ENCODE measurements around the gene DNAJC5G.
A peak's percentile ranks its signal among the peaks of the same experiment; 100 is the strongest.

The DNAJC5G gene

DNA sequence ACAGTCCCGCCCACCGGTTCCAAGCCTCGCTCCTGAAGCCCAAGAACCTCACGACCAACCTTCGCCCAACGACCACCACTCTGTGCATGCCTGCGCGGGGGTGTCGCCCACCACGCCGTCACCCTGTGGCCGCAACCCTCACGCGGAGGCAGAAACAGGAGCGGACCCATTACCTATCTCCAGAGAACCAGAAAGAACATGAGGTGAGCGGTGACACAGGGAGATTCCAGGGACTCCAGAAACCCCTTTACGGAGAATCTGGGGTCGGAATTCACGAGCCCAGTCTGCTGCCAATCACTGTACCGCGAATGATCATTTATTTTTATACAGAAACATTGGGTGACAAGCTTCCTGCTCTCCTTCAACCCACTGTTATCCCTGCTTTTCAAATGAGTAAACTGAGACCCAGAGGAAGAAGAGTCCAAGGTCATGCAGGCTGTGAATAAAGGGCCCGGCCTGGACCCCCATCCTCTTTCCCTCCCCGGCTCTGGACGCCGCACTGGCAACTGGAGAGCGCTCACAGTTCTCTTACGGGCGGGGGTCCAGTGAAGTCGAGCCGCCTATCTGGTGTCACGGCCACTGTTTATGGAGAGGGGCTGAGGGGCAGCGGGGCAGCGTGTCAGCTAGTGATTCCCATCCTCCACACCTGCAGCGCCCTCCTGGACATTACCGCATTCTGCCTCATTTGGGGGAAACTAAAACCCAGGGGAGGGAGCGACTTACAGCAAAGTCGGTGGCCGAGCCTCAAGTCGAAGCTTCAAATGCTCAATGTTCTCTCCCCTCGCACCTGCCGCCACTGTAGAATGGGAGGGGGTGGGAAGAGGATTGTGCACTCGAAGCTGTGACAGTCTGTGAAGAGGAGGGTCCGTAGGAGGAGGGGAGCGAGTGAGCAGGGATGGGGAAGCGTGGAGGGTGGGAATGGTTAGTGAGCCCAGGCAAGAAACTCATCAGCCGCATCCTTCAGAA is 11.7 kb upstream of the DNAJC5G start (continued):
- peak; percentile 73; the same call in 1 of the 2 replicates for TF ChIP-seq PRDM10 (tag by site-specific recombination; IDR thresholded peaks at IDR 0.05)
- TF ChIP-seq SP2 (tag by site-specific recombination; IDR thresholded peaks at IDR 0.05), result peak; percentile 62
- no peak for TF ChIP-seq CTCF (tag by site-specific recombination; IDR thresholded peaks at IDR 0.05)
- no peak for TF ChIP-seq ZBTB17 (tag by site-specific recombination; IDR thresholded peaks at IDR 0.05)
- no peak for TF ChIP-seq MYNN (tag by site-specific recombination; IDR thresholded peaks at IDR 0.05; ENCODE audit: borderline replicate concordance)
- peak; percentile 83 for TF ChIP-seq ZNF223 (tag by site-specific recombination; IDR thresholded peaks at IDR 0.05)
- TF ChIP-seq, protein P1, sequence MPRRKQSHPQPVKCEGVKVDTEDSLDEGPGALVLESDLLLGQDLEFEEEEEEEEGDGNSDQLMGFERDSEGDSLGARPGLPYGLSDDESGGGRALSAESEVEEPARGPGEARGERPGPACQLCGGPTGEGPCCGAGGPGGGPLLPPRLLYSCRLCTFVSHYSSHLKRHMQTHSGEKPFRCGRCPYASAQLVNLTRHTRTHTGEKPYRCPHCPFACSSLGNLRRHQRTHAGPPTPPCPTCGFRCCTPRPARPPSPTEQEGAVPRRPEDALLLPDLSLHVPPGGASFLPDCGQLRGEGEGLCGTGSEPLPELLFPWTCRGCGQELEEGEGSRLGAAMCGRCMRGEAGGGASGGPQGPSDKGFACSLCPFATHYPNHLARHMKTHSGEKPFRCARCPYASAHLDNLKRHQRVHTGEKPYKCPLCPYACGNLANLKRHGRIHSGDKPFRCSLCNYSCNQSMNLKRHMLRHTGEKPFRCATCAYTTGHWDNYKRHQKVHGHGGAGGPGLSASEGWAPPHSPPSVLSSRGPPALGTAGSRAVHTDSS (tag by site-specific recombination; IDR thresholded peaks at IDR 0.05), result 0 out of 2 replicates have a peak, but pooled peaks have one; percentile 16
- peak; percentile 92 for TF ChIP-seq EGR2 (tag by site-specific recombination; IDR thresholded peaks at IDR 0.05; ENCODE audit: low read depth)
- no peak for TF ChIP-seq ZNF37A (tag by site-specific recombination; IDR thresholded peaks at IDR 0.05)
- peak; percentile 96 for TF ChIP-seq ZFHX2 (tag by site-specific recombination; conservative IDR thresholded peaks at IDR 0.05)
- peak; percentile 84 for TF ChIP-seq ZNF398 (tag by site-specific recombination; IDR thresholded peaks at IDR 0.05)
- TF ChIP-seq, protein P2, sequence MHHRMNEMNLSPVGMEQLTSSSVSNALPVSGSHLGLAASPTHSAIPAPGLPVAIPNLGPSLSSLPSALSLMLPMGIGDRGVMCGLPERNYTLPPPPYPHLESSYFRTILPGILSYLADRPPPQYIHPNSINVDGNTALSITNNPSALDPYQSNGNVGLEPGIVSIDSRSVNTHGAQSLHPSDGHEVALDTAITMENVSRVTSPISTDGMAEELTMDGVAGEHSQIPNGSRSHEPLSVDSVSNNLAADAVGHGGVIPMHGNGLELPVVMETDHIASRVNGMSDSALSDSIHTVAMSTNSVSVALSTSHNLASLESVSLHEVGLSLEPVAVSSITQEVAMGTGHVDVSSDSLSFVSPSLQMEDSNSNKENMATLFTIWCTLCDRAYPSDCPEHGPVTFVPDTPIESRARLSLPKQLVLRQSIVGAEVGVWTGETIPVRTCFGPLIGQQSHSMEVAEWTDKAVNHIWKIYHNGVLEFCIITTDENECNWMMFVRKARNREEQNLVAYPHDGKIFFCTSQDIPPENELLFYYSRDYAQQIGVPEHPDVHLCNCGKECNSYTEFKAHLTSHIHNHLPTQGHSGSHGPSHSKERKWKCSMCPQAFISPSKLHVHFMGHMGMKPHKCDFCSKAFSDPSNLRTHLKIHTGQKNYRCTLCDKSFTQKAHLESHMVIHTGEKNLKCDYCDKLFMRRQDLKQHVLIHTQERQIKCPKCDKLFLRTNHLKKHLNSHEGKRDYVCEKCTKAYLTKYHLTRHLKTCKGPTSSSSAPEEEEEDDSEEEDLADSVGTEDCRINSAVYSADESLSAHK (tag by site-specific recombination; IDR thresholded peaks at IDR 0.05), result peak; percentile 10; the same call in 1 of the 2 replicates

All from HEK293 (cell line).